Ecto neural progenitor cell (in vitro differentiated cells): Measurements from ENCODE around the gene PARVB.

ENCODE experiments used
- DNase-seq: peaks from one replicate; pipeline ENCODE4 v3.0.0-alpha.2; 2018; ENCODE audit warnings: low spot score

PARVB gene

DNA sequence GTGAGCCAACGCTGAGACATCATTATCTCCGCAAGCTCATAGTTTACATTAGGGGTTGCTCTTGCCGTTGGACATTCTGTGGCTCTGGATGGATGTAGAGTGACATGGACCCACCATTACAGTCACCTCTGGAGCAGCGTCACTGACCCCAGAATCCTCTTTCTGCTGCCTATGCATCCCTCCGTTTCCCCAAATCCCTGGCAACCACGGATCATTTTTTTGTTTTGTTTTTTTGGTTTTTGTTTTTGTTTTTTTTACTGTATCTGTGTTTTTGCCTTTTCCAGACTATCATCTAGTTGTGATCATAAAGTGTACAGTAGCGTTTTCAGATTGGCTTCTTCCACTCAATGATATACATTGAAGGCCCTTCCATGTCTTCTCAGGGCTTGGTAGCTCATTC lies 4.0 kb downstream of the PARVB start:
- DNase-seq = no peak

DNA sequence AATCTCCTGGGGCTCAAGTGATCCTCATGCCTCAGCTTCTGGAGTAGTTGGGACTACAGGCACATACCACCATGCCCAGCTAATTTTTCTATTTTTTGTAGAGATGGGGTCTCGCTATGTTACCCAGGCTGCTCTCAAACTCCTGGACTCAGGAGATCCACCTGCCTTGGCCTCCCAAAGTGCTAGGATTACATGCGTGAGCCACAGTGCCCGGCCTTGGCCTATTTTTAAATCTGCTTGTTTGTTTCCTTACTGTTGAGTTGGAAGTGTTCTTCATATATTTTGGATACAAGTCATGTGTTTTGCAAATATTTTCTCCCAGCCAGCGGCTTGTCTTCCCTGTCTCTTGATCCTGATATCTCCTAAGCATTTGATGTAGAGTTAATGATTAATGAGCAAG lies 5.0 kb downstream of the PARVB start:
- DNase-seq = no peak

DNA sequence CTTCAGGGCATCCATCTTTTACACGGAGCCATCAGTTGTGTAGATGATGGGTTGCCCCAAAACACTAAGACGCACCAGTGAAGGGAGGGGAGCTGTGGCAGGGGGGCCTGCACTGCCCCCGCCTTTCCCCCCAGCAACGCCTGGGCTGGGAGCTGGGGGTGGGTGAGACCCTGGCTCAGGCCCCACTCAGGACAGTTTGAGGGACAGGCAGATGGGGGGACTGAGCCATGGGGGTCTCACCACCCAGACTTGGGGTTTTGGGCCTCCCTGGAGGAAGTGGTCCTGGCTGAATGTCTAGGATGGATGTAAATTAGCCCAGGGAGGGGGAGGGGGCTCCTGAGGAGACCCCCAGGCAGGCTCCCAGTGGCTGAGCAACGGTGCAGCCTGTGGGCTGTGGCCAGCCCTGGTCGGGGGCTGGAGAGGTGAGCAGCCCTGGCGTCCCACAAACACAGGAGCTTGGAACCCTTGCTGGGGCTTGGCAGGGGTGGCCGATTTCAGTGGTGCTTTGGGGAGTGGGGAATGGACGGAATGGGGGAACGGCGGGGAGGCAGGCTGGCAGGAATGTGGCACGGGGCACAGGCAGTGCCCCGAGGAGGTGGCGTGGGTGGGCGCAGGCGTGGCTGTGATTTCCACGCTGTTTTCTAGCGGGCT lies 6.1 kb downstream of the PARVB start:
- no peak for DNase-seq

DNA sequence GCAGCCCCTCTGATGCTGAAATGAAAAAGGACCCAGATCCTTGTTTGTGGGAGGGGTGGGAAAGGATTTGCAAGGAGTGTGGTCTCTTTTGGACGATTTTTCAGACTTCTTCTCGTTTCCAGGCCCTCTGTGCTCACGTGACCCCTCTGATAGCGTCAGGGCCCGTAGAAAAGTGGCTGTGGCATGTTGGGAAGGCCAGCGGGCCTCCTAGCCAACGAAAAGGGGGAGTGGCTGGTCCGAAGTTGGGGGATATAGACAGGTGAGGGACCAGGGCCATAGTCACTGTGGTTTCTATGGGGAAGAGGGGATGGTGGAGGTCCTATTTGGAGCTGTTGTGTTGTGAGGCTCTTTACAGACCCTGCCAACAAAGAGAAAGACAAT lies 6.6 kb downstream of the PARVB start:
- no peak for DNase-seq

DNA sequence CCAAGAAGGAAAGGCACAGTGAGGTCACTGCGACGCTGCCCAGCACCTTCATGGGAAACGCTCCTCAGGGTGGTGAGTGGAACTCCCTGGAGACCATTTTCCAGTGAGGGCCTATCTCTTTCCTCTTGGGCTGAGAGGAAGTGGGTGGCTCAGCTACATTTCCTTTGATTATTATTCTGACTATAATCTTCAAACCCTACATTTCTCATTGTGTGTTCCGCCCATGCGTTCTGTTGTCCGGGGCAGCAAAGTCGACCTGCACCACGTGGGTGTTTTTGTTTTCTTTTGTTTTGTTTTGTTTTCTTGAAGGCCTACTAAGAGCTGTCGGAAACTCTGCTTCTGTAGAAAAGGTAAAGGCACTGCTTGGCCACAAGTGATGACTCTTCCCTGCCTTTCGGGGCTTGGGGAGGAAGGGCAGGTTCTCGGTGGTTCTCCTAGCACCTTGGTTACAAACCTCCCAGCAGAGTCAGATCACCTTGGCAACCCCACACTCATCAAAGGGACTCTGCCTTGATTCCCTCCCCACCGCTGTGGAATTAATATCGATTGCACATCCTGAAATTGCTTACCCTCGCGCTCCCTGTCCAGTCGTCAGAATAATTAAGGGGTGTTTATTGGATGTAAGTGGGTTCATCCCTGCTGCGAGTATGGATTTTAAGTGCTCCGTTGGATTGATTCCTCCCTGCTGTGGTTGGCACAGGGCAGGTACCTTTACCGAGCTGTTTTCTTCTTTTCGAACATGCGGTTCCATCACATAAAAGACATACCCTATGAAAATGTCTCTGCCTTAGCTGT lies 7.3 kb downstream of the PARVB start:
- no peak for DNase-seq

DNA sequence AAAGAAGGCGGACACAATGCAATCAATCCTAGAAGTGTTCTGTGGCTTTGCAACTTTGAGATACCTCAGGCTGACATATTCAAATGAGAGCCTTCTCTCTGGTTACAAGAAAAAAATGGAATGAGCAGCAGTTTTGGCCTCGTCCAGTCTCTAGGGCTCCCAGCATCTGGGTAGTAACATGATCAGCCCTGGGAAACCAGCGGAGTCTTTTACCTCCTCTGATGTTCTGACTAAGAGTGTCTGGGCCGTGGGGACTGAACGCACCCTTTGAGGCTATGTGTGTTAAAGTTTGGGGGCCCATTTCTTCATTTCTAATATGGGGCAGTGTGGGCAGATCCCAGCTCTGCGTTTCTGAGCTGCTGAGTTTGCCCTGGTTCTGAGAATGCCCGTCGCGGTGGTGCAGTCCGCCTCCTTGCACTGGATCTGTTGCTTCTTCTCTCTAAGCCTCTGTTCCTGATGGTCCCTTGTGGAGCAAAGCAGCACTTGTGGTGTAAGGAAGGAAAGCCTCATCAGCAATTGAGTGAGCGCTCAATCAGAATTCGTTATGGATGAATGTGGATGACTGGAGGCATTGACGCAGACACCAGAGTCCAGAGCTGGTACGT lies 8.1 kb downstream of the PARVB start:
- no peak for DNase-seq

DNA sequence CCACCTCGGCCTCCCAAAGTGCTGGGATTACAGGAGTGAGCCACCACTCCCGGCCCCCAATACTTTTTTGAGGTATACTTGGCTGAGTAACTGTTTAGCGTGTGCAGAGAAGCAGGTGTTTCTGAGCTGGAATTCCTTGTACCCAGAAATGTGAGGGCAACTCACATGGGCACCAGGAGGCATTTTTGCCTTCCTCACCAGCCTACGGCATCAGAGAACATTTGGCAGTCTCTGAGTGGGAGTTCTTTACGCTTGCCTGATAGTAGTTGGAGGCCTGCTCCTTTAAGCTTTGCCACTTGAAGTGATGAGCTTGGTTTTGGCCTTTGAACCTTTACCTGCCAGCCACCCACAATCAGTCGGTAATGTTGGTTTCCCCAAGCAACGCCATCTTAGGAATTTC lies 9.2 kb downstream of the PARVB start:
- DNase-seq = no peak

DNA sequence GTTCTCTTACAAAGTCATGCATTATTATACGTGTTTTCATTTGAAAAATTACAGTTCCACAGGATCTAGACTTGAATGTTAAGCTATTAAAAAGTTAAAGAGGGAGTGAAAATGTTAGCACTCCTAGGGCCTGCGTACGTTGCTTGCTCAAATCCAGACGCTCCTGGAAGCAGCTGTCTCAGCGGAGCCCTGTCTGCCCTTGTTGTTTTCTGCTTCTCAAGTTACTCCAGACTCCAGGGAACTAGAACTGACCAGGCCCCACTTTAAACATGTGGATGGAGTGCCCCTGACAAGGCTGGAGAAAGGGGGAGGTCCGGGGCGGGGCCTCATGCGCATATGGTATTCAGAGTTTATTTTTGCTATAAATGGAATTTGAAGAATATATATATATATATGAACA lies 9.6 kb downstream of the PARVB start:
- no peak for DNase-seq

DNA sequence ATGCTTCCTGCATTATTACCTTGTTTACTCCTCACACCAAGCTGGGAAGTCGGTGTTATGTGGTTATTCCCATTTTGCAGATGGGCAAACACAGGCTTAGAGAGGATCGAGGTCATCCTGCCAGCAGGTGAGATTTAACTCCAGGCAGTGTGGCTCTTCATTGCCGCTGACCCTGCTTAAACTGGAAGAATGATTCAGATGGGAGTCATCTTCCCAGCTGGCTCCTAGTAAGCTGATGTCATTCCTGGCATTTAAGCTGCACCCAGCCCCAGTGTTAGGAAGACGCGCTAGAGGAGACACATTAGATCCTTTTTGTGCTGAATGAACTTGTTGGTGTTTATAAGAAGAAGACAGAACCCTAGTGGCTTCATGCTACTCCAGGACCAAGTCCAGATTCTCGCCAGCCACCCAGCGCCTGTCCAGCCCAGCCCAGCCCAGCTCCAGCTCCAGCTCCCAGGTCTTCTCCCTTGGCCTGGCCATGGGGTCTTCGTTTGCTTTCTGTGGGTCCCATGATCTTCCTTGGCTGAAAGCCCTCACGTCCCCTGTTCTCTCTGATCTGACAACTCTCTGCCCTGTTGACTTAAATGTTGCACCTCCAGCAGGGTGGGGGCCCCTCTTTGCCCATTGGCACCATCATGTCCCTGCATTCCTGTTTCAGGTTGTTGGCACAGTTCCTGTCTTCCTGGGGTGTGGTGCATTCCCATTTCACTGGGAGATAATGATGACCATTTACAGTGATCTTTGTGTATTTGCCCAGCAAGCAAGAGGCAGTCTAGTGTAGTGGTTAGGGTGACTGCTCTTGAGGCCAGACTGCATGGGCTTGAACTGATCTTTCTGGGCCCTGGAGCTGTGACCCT lies 13.6 kb downstream of the PARVB start:
- DNase-seq = no peak

DNA sequence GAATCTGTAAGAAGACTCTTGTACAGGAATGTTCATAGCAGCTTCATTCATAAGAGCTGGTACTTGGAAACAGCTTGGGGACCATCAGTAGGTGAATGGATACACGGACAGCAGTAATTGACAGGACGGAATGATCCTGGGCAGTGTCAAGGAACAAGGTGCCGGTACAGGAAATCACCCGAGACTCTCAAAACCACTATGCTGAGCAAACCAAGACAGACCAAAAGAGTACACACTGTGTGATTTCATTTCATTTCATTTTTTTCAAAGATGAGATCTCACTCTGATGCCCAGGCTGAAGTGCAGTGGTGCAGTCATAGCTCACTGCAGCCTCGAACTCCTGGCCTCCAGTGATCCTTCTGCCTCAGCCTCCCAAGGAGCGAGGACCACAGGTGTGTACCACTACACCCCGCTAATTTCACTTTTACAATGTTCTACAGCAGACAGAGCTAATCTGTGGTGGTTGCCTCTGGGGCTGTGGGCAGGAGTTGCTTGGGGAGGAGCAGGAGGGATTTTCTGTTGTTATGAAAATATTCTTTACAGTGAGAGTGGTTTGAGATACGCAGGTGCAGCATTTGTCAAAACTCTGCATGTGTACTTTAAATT lies 15.6 kb downstream of the PARVB start:
- no peak for DNase-seq

DNA sequence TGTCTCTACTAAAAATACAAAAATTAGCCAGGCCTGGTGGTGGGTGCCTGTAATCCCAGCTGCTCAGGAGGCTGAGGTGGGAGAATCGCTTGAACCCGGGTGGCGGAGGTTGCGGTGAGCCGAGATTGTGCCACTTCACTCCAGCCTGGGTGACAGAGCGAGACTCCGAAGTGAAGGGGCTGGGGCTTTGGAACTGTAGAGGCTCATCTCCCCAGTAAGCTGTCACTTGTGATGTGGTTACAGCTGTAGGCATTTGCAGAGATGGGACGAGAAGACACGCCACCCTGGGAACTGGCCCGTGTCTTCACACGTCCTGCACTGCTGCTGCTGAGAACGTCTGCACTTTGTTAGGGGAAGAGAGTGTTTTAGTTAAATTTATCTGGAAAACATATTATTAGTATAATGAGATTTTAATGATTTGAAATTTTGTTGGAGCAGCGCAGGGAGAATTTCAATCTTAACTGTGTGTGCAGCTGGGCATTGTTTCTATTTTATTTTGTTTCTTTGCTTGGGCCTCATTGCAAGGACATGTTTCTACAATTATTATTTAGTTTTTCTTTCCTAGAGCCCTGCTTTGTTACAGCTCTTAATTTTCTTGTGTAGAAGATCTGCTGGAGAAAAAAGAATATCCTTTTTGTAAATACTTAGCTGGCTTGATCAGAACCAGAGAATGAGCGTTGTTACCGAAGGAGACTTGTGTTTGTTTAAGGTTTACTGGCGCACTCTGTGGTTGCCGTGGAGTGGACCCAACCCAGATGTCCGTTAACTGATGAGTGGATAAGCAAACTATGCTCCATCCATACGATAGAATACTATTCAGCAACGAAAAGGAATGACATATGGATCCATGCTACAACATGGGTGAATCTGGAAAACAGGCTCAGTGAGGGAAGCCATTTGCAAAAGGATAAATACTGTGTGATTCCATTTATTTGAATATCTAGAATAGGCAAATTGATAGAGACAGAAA lies 18.4 kb downstream of the PARVB start:
- DNase-seq = no peak

DNA sequence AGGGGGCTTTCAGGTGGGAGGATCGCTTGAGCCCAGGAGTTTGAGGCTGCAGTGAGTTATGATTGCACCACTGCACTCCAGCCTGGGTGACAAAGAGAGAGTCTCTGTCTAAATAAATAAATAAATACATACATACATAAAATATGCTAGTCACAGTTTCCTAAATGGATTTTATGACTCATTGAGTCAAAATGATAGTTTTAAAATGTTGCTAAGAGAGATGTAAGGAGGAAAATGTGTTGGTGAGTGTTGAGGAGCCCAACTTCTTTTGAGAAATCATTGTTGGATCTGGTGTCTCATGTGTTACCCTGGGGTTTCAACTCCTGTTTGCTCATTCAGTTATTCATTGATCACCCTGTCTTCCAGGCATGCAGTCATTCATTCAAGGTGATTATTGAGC lies 21.0 kb downstream of the PARVB start:
- DNase-seq = no peak

DNA sequence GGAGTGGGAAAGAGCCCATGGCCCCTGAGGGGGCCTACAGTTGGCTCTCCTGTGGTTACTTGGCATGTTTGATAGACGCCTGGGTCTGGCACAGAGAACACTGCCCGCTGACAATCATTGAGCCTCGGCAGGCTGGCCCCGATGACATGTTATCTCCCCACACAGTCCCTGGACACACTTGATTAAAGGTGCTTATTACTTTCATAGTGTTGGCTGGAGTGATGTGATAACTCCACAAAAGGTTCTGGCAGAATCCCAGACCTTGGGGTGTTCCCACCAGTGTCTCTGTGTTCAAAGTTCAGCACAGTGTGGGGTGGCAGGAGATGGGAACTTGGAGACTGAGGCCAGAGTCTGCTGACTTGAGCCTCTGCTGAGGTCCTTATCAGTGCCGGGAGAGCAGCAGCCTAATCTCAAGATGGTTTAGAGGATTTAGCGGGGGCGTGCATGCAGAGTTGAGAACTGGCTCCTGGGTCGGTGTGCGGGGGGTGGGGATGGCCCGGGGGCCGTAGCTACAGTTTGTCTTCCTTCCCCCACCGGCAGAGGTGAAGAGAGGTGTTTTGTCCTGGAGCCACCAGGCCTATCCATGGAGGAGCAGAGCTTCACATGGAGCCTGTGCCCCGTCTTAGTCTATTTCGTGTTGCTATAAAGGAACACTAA lies 22.5 kb downstream of the PARVB start:
- no peak for DNase-seq

DNA sequence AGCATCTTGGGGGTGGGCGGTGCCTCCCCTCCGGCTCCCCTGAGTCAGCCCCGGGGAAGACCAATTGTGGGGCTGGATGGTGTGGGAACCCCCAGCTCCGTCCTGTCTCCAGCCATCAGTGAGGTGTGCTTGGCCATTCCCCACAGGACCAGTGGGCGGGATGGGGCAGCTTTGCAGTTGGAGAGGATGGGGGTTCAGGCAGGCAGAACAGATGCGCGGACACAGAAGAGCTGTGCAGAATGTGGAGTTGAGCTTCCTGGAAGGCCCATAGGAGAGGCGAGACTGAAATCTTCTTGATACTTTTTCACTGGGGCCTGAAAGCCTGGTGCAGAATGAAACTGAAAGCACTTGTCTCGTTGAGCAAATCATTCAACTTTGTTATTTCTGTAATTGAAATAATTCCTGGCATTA lies 23.8 kb downstream of the PARVB start:
- no peak for DNase-seq

DNA sequence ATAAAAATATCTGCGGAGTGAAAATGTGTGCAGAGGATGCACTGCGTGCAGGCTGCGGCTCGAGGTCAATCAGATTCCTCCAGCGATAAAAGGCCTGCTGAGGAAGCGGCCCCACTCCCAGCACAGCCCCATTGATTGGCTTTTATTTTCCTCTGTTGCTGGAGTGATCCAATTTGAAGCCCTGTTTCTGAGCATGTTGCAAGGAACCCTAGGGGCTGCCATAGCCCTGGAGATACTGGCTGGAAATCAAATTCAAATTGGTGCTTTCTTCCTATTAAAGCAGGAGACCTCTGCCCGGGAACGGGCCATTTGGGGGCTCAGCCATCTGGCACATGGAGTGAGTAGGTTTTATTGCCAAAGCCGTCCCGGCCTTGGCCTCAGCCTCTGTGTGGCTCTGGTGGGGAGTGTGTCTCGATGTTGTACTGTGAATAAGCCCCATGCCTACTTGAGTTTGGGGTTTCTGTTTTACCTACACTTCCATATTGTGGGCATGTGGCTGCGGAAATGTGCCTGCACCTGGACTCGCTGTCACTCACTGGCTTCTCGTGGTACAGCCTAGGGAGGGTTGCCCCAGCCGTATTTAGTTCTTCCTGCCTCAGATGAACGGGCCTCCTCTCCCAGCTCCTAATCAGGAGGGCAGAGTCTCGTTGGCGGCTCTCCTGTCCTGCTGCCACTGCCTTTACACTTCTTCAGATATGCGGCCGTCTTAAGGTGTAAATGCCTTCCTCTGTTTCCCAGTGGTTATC lies 25.6 kb downstream of the PARVB start:
- DNase-seq = no peak

DNA sequence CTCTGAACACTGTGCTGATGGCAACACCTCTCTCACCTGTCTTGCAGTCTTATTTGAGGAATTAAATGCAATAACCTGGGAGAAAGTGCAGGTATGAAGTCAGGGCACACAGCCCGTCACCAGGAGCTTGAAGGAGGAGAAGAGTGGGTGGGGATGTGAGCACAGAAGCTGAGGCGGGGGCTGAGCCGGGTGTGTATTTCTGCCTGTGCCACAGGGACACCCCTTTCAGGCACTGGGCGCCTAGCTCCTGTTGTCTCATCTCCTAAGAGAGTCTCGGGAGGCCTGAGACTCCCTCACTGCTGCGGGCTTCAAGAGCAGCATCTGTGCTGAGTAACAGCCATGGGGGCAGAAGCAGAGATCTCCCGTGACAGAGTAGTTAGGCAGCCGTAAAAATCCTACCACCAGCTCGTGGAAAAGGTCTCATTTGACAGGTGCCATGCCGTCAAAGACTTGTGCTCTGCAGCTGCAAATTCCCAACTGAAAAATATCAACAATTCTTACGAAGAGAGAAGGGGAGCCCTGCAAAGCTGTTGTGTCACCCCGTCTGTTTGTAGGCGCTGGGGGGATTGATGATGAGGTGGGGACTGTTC lies 26.8 kb downstream of the PARVB start:
- no peak for DNase-seq

DNA sequence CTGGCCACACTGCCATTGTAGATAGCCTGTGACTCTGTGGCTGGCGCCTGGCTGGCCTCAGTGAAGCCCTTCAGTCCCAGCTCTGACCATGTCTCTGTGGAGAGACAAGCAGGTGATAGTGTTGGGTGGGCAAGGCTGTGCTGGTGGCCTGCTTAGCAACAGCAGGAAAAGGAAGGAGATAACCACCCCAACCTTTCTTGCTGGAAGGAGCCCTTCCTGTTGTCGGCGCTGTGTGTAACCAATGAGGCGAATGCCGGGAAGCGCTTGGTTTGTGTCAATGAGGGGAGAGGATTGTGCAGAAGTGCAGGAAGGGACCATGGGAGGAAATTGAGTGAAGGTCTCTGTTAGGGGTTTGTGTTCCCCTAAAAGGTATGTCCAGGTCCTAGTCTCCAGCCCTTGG lies 27.3 kb downstream of the PARVB start:
- no peak for DNase-seq

DNA sequence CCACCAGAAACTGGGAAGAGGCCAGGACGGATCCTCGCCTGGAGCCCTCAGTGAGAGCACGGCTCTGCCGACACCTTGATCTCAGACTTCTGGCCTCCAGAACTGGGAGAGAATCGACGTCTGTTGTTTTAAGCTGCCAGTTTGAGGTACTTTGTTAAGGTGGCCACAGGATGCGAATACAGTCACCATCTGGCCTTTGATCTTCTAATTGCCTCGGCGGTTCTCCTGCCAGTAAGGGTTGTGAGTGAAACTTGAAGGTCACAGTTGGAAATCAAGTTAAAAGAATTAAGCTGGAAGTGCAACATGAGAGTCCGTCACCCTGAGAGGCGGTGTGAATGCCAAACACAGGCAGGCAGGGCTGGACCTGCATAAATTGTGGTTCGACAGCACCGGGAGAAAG lies 27.9 kb downstream of the PARVB start:
- no peak for DNase-seq

DNA sequence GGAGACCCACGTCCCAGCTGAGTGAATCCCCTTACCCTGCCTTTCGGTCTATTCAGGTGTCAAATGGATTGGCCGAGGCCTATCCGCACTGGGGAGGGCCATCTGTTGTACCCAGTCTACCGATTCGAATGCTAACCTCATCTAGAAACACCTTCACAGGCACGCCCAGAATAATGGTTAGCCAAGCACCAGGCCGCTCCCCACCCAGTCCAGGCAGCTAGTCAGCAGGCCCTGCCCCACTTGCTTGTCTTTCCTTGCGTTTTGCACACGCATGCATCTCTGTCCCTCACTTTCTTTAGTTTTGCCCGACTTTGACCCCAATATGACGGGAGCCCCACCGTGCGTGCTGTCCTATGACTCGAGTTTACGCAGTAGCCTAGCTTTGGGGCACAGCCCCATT lies 31.7 kb downstream of the PARVB start:
- no peak for DNase-seq
